ENCODE measurements around the gene ZNF567.

DNA sequence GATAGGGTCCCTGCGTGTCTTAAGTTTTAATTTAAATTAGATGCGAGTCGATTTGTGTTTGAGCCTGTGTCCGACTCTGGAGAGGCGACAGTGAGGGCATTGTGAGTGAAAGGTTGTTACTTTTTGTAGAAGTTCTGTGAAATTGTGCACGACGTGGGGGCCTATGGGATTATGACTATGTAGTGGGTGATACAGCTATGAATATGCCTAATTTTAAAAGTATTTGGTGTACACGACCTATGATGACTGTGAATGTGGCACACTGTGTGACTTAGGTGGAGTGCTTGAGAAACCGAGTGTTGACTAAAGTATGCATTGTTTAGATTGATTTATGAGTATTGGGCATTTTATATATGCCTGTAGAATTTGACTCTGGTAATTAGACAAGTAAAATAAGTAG lies 646 bp downstream of the ZNF567 start:
- TF ChIP-seq POLR2A (IDR thresholded peaks at IDR 0.05; ENCODE audit: low read length) (no peak), GATA1 (IDR thresholded peaks at IDR 0.05; ENCODE audit: low read depth, low read length) (no peak)
